Activated CD4-positive, alpha-beta T cell treated with anti-CD3 and anti-CD28 coated beads, Interleukin-2, amount 50 U/mL, for 1 hour (primary cell): Measurements from ENCODE around the gene DPP6.
"Not testable (repeated sequence)": the region's sequence is repeated elsewhere in the genome, so short reads cannot be mapped to it uniquely, and the experiment has no call there.

Experiments
- DNase-seq: peaks from one replicate; pipeline ENCODE4 v3.0.0-alpha.2; 2020

DPP6 gene

DNA sequence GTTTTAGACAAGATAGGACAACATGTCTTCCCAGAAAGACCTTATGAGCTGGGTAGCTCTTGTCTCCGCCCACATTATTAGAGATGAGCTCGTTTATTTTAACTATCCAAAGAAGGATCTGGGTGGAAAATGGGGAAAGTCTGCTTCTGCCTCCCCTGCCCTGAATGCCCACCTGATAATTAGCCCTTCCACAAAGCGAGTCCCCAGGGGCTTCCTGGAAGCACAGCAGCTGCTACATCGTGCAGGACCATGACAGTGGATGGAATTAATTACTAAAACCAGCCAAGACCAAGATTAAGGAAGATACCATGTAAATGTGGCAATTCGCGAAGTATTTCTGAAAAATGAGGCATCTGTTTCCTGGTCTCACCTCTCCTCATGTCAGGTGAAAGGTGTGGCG lies 576.4 kb downstream of the DPP6 start:
- no peak for DNase-seq

DNA sequence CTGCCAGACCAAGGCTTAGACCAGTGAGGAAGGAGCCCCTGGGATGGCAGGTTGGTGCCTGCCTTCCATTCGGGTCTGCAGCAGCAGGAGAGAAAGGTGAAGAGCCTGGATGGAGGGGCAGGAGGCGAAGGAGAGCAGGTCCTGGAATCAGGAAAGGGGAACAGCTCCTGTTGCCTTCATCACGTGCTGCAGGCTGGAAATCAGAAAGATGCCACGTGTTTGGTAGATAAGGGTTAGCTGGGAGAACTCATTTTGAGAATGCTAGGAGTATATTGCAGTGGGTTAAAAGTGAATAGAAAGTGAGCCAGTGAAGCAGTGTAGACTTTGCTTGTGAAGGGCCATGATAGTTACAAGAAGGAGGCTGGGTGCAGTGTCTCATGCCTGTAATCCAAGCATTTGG lies 579.0 kb downstream of the DPP6 start:
- DNase-seq: no peak

DNA sequence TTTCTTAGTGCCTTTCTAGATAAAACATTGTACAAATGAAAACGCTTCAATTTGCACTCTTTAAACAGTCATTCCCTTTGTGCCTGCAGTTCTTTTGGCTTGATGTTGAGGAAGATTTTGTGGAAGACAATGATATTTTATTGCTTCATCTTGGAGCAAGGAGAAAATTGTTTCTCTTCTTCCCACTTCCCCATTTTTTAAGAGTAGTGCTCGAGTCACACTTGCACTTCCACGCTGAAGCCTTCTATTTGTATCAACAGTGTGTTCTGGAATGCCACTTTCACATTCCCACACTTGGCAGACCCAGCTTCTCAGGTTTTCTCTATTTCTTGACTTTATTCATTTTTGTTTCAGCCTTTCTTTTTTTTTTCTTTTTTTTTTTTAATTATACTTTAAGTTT lies 581.4 kb downstream of the DPP6 start:
- DNase-seq: no peak

DNA sequence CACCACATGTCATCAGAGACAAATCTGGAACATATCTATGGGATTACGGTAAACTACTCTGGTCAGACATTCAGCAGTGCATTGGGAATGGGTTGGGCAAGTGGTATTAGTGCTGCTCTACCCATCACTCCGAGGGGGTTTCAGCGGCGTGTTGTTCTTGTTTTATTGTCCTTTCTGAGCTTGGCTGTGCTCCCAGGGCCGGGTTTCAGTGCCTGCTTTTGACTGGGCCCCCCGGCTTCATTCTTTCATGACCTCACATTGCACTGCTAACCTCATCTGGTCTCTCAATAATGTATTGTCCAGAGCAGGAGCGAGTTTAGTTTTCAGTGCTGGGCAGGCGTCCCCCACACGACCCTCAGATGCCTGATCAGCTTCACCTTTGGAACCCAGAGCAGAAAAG lies 586.1 kb downstream of the DPP6 start:
- no peak for DNase-seq

DNA sequence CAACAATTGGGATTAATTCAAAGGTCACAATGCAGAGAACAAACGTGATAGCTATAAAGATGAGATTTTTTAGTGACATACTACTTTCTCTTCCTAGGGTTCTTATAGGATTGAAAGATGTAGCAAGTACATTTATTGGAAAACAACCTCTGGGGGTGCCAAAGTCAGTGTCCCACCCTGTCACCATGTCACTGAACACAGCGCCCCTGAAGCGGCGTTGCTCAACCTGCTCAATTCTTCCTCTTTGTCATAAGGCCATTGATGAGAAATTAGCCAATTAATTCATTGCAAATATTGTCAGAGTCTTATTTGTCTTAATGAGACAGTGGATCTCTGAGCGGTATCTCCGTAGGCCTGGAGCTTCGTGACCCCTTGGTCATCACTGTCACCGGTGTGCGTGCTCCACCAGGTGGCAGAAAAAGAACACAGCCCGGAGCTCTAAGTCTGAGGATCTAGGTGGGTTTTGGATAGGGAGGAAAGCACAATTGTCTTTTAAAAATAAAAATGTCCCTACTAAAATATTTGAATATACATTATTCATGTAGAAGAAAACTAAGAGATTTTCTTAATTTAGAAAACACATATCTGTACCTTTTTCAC lies 588.2 kb downstream of the DPP6 start:
- no peak for DNase-seq

DNA sequence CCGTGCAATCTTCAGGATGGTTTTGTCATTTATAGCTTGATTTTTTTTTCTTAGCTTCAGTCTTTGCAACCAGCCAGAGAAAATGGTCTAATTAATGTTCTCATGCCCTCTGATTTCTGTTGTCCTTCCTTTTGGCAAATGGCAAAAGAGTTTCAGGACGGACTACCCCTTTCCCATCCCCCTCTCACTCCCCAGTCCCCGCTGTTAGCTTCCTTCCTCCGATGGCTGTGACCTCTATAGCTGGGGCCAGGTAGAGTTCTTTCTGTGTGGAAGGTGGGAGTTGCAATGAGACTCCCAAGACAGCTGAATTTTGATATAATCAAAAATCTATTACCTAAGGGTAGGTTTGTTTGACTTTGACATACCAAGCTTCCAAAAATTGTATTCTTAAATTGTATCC lies 588.7 kb downstream of the DPP6 start:
- no peak for DNase-seq

DNA sequence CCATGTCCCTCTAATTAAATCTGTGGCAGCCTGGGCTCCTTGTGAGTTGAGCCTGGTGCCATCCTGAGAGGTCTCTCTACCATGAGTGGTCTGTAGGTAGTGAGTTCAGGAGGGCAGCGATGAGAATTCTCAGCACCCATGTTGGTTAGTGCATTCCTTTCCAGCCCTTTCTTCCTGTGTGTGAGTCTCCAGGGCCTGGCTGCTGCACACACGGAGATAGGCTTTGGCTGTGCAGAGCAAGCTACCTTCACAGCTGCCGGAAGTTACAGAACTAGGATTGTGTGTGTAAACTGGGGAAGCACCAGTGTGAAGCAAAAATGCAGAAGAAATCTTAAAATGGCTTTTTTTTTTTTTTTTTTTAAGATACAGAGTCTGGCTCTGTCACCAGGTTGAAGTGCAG lies 592.2 kb downstream of the DPP6 start:
- no peak for DNase-seq

DNA sequence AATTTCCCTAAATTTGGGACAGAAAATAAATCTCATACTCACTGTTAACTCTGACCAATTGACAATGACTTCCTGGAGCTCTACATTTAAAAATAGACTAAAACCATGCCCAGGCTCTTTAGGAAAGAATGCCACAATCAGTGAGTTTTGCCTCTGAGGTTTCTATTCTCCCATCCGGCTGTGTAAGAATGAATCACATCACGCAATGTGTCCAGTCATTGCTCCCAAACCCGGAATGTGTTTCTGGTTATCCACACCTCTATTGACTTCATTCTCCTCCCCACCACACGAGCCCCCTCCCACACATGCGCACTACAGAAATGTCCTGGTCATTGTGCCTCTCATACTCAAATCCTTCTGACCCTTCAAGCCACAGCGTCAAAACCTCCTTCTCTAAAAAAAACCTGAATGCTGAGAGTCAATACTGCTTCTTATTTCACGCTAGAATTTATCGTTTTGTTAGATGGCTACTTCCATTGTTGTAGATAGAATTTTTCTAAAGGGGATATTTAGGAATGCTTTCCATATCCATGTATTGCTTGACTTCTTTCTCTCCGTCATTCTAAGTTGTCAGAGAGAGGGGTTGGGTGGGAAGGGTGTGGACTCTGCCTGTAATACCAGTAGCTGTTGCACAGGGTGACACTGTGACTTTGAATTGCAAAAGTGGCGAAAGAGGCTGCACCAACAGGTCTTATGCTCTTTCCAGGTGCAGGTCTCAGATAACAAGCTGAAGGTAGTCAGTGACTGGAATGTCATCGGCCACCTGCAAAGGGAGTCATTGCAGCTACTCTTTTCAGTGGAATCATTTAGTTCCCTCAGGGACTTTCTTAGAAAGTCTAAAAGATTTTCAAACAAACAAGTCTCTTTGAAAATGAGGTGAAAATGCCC lies 594.2 kb downstream of the DPP6 start:
- DNase-seq: no peak

DNA sequence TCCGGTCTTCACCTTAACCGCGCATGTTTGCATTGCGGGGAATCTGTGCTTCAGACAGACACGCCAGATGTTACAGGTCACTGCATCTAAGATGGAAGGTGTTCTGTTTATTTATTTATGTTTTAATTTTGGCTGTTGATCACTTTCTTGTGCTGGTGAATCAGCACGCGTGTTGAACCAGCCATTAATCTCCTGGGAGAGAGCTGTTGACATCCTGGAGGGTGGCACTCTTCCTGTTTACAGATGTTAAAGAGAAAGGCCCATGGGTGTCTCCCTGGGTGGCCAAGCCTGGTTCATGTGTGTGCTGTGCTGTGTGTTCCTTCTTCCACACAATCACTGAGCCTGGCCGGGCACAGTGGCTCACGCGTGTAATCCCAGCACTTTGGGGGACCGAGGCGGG lies 595.4 kb downstream of the DPP6 start:
- no peak for DNase-seq

DNA sequence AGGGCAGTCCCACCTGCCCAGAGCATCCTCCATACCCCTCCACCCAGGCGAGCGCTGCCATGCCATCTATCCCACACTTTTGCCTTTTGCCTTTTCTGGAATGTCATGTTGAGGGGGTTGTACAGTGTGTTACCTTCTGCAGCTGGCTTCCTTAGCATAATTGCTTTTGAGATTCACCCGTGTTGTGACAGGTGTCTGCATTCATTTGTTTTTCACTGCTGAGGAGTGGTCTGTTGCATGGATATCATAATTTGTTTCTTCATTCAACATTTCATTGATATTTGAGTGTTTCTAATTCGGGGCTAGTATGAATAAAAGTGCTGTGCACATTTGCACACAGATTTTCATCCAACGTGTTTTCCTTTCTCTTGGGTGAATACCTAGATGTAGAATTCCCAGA lies 596.8 kb downstream of the DPP6 start:
- DNase-seq: no peak

DNA sequence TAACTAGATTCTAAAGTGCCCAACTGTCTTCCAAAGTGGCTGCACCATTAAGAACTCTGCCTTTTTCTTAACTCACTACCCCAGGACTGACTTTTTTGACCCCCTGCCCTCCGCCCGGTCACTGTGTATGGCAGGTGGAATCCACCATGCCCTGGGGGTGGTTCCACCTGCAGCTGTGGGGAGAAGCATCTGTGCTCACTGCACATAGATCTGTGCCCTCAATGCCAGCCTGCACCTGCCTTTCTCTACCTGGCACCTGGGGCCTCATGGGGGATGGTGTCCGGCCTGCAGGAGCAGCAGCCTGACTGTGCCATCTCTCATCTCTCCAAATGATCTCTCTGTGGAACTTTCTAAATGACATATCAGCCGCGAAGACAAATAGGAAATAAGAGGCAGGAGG lies 597.2 kb downstream of the DPP6 start:
- DNase-seq: no peak

DNA sequence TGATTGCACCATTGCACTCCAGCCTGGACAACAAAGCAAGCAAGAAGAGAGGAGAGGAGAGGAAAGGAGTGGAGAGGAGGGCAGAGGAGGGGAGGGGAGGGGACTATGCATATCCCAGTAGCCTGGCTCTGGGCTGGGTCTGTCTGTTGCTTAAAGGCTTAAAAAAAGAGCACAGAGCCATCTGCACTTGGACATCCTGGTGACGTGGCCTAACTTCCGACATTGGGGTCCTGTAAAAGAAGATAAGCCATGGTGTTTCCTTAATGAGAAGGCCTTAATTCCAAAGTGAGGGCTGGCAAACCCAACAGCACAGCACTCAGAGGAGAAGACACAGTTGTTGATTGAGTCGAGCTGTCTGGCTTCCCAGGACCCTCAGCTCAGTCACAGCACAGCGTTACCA lies 598.1 kb downstream of the DPP6 start:
- no peak for DNase-seq

DNA sequence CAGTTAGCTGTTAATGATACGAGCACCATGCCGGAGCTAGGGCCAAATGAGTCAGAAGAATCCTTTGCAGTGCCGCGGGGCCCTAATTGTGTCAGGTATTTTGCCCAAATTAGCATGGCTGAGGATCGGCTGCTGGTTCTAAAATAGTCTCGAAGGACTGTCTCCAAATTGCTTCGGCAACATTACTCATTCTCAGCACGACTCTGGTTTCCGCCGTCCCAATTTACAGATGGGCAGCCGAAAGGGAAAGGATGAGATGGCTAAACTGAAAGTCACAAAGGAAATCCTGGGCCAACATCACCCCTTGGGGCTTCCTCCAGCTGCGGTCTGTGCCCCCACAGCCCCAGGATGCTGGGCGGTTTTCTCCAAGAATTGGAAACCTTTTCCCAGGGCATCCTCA lies 599.3 kb downstream of the DPP6 start:
- DNase-seq: no peak

DNA sequence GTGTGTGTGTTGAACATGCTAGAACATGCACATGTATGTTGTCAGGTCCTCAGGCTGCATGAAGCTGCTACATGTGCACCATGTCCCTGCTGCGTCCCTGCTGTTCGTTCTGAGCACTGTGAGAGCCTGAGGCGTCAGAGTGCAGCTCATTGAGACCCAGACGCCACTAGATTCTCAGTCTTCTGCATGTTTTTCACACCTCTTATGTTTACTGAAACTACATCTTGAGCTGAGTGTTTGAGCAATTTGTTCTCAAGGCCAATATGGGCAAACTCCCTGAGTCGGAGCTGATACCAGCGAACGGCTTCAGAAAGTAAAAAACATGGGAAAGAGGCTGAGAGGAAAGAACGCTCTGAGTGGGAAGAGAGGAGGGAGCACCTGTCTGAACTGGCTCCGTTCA lies 600.4 kb downstream of the DPP6 start:
- no peak for DNase-seq

DNA sequence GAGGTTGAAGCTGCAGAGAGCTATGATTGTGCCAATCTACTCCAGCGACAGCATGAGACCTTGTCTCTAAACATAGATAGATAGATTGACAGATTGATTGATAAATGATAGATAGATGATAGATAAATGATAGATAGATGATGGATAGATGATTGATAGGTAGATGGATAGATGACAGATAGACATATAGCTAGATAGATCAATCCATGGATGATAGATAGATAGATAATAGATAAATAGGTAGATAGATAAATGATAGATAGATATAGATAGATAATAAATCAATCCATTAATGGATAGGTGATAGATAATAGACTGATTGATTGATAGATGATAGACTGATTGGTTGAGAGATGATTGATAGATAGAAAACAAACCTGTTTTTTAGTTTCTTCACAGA lies 601.1 kb downstream of the DPP6 start:
- DNase-seq: no peak

DNA sequence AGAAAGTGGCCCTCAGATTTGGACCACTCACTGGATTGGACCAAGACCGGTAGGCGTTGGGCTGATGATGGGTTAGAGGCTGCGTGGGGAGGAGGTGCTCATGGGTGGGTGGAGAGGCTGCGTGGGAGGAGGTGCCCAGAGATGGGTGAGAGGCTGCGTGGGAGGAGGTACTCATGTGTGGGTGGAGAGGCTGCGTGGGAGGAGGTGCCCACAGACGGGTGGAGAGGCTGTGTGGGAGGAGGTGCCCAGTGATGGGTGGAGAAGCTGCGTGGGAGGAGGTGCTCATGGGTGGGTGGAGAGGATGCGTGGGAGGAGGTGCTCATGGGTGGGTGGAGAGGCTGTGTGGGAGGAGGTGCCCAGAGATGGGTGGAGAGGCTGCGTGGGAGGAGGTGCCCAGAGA lies 604.4 kb downstream of the DPP6 start:
- no peak for DNase-seq

DNA sequence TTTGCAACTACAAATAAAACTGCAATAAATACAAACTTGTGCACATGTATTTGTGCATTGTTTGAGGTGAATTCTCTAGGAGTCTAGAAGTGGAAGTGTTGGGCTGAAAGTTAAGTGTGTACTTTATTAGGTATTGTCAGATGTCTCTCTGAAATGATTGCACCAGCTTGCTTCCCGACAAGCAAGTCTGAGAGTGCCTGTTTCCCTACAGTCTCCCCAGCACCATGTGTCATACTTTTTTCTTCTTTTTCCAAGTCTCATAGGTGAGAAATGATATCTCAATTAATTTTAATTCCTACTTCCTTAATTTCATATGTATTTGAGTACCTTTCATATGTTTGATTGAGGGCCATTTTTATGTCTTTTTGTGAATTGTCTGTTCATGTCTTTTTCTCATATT lies 614.6 kb downstream of the DPP6 start:
- DNase-seq: no peak

DNA sequence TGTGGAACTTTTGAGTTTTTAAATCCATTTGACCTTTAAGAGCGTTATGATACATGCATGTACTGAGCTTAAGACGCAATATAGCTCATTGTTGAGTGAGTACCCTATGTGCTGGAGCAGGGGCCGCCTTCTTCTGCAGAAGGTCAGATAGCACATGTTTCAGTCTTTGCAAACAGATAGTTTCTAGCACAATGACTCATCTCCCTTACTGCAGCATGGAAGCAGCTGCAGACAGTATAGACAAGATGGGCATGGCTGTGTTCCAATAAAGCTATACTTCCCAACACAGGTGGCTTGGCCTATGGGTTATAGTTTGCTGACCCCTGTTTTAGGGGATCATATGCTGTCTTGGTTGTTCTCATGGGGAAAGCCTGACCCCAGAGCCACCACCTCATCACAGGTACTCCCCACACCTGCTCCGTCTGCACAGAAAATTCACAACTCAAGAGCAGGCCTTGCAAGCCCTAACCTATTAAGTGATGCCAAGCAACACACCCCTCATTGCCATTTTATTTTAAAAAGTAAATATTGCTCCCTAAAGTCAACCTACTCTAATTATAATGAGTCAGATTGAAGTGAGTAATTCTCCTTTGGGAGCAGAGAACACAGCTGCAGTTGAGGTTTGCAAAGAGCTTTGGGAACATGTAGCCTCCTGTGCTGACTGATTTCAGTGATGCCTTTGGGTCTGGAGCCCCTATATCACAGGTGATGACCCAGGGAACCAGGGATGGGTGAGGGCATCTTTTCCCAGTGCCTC lies 620.6 kb downstream of the DPP6 start:
- no peak for DNase-seq

DNA sequence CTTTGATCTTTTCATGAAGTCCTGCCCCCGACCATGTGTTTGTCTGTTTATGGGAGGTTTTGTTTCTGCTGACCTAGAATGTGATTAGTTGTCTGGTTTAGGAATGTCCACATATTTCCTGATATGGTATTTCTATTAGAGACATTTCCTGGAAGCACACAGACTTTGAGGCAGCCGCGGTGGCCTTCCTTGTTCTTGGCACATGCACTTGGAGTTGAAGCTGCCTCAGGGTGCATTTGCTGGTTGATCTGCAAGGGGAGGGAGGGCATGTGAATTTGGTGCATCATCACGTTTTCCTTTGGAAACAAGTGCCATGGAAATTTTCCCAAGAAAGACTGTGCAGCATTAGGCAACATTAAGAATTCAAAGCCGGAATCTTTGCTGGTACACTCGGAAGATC lies 622.0 kb downstream of the DPP6 start:
- no peak for DNase-seq

DNA sequence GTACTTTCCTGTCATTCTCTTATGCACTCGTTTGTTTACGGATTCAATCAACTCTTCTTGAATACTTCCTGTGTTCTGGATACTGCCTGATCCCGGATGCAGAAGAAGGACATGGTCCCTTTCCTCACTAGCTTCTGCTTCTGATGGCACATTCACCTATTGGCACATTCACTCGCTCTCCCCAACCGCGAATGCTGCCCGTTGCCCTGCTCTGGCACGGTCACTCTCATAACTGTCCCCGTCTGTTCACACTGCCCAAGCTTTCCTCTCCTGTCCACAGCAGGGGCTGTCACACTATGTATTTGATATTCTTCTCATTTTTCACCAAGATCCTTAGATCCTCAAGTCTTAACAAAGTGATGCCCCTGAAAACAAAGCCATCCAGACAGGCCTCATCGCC lies 623.4 kb downstream of the DPP6 start:
- no peak for DNase-seq

DNA sequence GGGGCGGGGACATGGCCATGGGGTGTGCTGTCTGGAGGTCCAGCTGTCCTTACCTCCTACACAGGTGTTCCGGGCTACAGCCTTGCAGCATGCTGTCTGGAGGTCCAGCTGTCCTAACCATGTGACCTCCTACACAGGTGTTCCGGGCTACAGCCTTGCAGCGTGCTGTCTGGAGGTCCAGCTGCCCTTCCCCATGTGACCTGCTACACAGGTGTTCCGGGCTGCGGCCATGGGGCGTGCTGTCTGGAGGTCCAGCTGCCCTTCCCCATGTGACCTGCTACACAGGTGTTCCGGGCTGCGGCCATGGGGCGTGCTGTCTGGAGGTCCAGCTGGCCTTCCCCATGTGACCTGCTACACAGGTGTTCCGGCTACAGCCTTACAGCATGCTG lies 623.8 kb downstream of the DPP6 start:
- not testable (repeated sequence) for DNase-seq

DNA sequence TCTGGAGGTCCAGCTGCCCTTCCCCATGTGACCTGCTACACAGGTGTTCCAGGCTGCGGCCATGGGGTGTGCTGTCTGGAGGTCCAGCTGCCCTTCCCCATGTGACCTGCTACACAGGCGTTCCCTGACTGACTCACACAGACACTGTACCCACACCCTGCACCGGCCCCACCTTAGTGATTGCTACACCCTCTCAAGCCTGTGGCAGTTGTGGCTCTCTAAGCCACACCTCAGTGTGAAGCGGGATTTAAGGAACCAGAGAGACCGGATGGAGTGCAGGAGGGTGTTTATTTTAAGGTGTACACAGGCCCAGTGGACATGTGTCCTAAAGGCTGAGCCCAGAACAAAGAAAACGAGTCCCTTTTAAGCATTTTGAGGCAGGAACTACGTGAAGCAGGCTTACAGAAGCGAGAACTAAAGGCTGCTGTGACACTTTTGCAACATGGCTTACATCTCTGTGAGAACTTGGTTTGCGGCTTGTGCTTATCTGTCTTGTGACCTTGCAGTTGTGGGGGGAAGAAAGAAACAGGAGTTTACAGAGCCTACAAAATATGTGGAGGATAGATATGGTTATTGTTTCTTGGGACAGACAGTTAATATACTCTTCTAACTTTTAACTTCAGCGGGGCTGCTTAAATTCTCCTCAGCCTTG lies 624.4 kb downstream of the DPP6 start:
- no peak for DNase-seq

DNA sequence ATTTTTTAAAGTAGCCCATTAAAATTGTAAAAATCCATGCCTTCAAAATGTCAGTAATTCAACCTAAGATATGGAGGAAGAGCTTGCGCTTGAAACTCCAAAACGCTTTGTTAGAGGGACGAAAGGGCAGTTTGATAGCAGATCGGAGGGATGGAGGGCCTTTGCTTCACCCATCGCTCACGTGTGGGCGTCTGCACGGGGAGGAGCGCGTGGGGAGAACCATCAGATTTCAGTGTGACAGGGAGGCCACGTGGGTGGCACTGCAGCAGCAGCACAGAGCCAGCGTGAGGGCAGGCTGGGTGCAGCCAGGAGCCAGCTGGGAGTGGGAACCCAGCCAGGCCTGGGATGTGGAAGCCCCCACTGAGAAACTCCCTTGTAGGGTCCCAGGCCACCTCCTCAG lies 625.3 kb downstream of the DPP6 start:
- DNase-seq: no peak
